K562 (cell line): ENCODE measurements around the gene DMD. TPM values are rescaled to one million over a fixed set of nuclear protein-coding genes. Genes with fewer than 3 reads are reported as not detected.

Experiments
- ATAC-seq: fragments of 200-7000 bp; cut with Tn5 transposase; 3 replicates; pipeline ENCODE4 v1.9.1; 2020; ENCODE audit warnings: moderate library complexity
- BruUV-seq: library from RNA; stranded (reverse); fragments of 400-500 nt; replicated peaks from 2 replicates; lab custom pipeline; 2021; lab: Mats Ljungman, UMichigan
- CTCF ChIA-PET: fragments of 300-600 bp; formaldehyde crosslinking; extraction: SDS; loops from one replicate; lab custom pipeline; 2021; ENCODE audit warnings: low intra/inter-chr PET ratio; lab: Yijun Ruan, JAX
- POLR2A ChIA-PET: fragments of 300-600, 350-650 bp; sonication (Branson Sonifier 250); formaldehyde crosslinking; extraction: SDS; loops from one replicate; lab custom pipeline; 2021; ENCODE audit warnings: antibody characterized with exemption, inconsistent platforms; lab: Yijun Ruan, JAX
- DNase-seq, 4 experiments: peaks; one replicate each; pipeline versions ENCODE4 v3.0.0 to v3.0.0-alpha.2; 2011 to 2018; ENCODE audit warnings: low spot score in 3 of 4, mixed read lengths in 3 of 4; ENCODE audit errors: extremely low read depth in 1 of 4
- FAIRE-seq: peaks from 2 replicates; lab custom pipeline; 2011; peaks lifted over from hg19 to GRCh38; lab: Jason Lieb, UNC
- H2AFZ ChIP-seq: 2 replicates; pipeline ENCODE4 v1.6.0; 2011; ENCODE audit warnings: low read depth, low read length, control low read depth, inconsistent platforms
- H3K27ac ChIP-seq: fragments of 200-600 bp; 3 replicates; pipeline ENCODE4 v1.8.0; 2011; ENCODE audit warnings: low read depth, mild to moderate bottlenecking, control low read depth, inconsistent platforms, low read length, moderate library complexity, mixed read lengths; ENCODE audit errors: extremely low read depth
- H3K27me3 ChIP-seq, 2 experiments: fragments of 300-600 bp in 1 of 2; 2 replicates in 1 of 2; 3 replicates in 1 of 2; pipeline versions ENCODE4 v1.6.0 to v1.8.0; 2011; ENCODE audit warnings: inconsistent platforms in 2 of 2, low read length in 2 of 2, mild to moderate bottlenecking in 1 of 2, mixed read lengths in 1 of 2, moderate library complexity in 1 of 2; ENCODE audit not compliant: control insufficient read depth in 2 of 2, insufficient read depth in 2 of 2
- H3K36me3 ChIP-seq: fragments of 300-600 bp; 3 replicates; pipeline ENCODE4 v1.8.0; 2011; ENCODE audit warnings: mild to moderate bottlenecking, low read length, inconsistent platforms; ENCODE audit not compliant: control insufficient read depth, insufficient read depth
- H3K4me1 ChIP-seq, 2 experiments: fragments of 200-600 bp in 1 of 2; replicated peaks in 1 of 2; 2 replicates in 1 of 2; 3 replicates in 1 of 2; pipeline versions ENCODE4 v1.5.1 to v1.8.0; 2011; ENCODE audit warnings: inconsistent platforms in 2 of 2, low read length in 2 of 2, mild to moderate bottlenecking in 1 of 2, mixed read lengths in 1 of 2, moderate library complexity in 1 of 2; ENCODE audit not compliant: control insufficient read depth in 2 of 2, insufficient read depth in 2 of 2
- H3K4me2 ChIP-seq: 2 replicates; pipeline ENCODE4 v1.6.1; 2011; ENCODE audit warnings: low read length, control low read depth, inconsistent platforms, mixed read lengths; ENCODE audit not compliant: insufficient read depth
- H3K4me3 ChIP-seq: fragments of 200-600 bp; sonication (generic), shearing (Covaris generic); 2 replicates; pipeline ENCODE4 v1.5.1; 2016; ENCODE audit warnings: control low read depth, inconsistent platforms
- H3K79me2 ChIP-seq: fragments of 200-600 bp; 3 replicates; pipeline ENCODE4 v1.8.0; 2011; ENCODE audit warnings: low read length, inconsistent platforms; ENCODE audit not compliant: control insufficient read depth, insufficient read depth
- H3K9ac ChIP-seq, 2 experiments: 2 replicates each; pipeline versions ENCODE4 v1.6.0 to v1.6.1; 2011; ENCODE audit warnings: low read depth in 2 of 2, low read length in 2 of 2, control low read depth in 1 of 2, inconsistent platforms in 1 of 2, mild to moderate bottlenecking in 1 of 2, mixed read lengths in 1 of 2; ENCODE audit not compliant: insufficient read depth in 1 of 2
- H3K9me1 ChIP-seq: one replicate; pipeline ENCODE4 v1.6.0; 2011; ENCODE audit warnings: inconsistent platforms, mild to moderate bottlenecking, low read length, moderate library complexity; ENCODE audit not compliant: control insufficient read depth, insufficient read depth
- H3K9me3 ChIP-seq: replicated peaks from 2 replicates; pipeline ENCODE4 v1.5.1; 2011; ENCODE audit warnings: low read depth, low read length, inconsistent platforms; ENCODE audit not compliant: control insufficient read depth, insufficient read depth
- H4K20me1 ChIP-seq: replicated peaks from 2 replicates; pipeline ENCODE4 v1.6.1; 2011; ENCODE audit warnings: low read length, inconsistent platforms, mixed read lengths; ENCODE audit not compliant: control insufficient read depth, insufficient read depth
- FOXP1 ChIP-seq: sonication (generic); formaldehyde crosslinking; IDR thresholded peaks from 2 replicates; pipeline ENCODE4 v1.8.0; 2022; ENCODE audit warnings: mild to moderate bottlenecking, missing genetic modification reagents
- HDAC8 ChIP-seq: fragments of 450-650 bp; IDR thresholded peaks from 2 replicates; pipeline ENCODE4 v1.6.1; 2016; ENCODE audit warnings: mild to moderate bottlenecking, missing genetic modification characterization, moderate library complexity, missing compliant biosample characterization
- IRF2 ChIP-seq: sonication (generic); formaldehyde crosslinking; IDR thresholded peaks from 2 replicates; pipeline ENCODE4 v1.8.1; 2022; ENCODE audit warnings: mild to moderate bottlenecking, missing genetic modification reagents
- NRF1 ChIP-seq, 2 experiments: fragments of 450-650 bp; IDR thresholded peaks in 1 of 2; conservative IDR thresholded peaks in 1 of 2; 2 replicates each; pipeline ENCODE4 v1.6.1; 2014; ENCODE audit warnings: mild to moderate bottlenecking in 2 of 2
- PML ChIP-seq: IDR thresholded peaks from 2 replicates; pipeline ENCODE4 v1.6.1; 2012; ENCODE audit warnings: low read length, inconsistent platforms
- ZNF24 ChIP-seq: fragments of 450-650 bp; IDR thresholded peaks from 2 replicates; pipeline ENCODE4 v1.6.1; 2016
- ZNF253 ChIP-seq: fragments of 250-450 bp; sonication (Bioruptor Pico); conservative IDR thresholded peaks from 2 replicates; pipeline ENCODE4 v1.6.1; 2021; ENCODE audit warnings: mild to moderate bottlenecking
- ZNF668 ChIP-seq: fragments of 250-450 bp; sonication (Bioruptor Pico); IDR thresholded peaks from 2 replicates; pipeline ENCODE4 v1.8.0; 2022; ENCODE audit warnings: mild to moderate bottlenecking, inconsistent platforms
- WGBS: fragments of 100-300 bp; shearing (Covaris generic); methylation state at CpG from one replicate; pipeline ENCODE4 v1.1.6; 2016; ENCODE audit warnings: low coverage, mixed read lengths; ENCODE audit not compliant: insufficient coverage; ENCODE audit errors: missing lambda C conversion rate; 5-methylcytosine and 5-hydroxymethylcytosine counted together
- in situ Hi-C: fragments of 300-500 bp; cut with MboI; formaldehyde crosslinking; loops from 4 replicates; pipeline ENCODE4 v1.15.0; 2018; ENCODE audit warnings: inconsistent platforms, mixed read lengths
- intact Hi-C: fragments of 100-400 bp; cut with micrococcal nuclease; formaldehyde crosslinking; loops from 2 replicates; pipeline ENCODE4 v1.14.2; 2022
- polyA plus RNA-seq, 8 experiments: library from polyadenylated mRNA; depleted of rRNA in 4 of 8; stranded (reverse) in 5 of 8; unstranded in 3 of 8; fragments of >200 nt; fragmentation: Nextera tagmentation in 2 of 8; fragmentation: Illumina TruSeq in 1 of 8; extraction: Ambion mirVana in 2 of 8; extraction: Trizol in 1 of 8; gene quantifications; 2 replicates each; pipeline versions ENCODE4 v1.2.1 to v1.2.3, GENCODE V29; 2011 to 2014; ENCODE audit warnings: inconsistent platforms in 1 of 8, missing spikeins in 1 of 8
- total RNA-seq, 7 experiments: library from RNA; depleted of rRNA in 6 of 7; stranded (reverse); fragments of >200 nt in 6 of 7; fragmentation: Illumina TruSeq in 2 of 7; extraction: Trizol in 2 of 7; gene quantifications; 2 replicates each; pipeline versions ENCODE4 v1.2.1 to v1.2.3, GENCODE V29; 2011 to 2021; ENCODE audit warnings: low replicate concordance in 1 of 7
- TF ChIP-seq, protein P1 (sequence below): sonication (generic); formaldehyde crosslinking; IDR thresholded peaks from 2 replicates; pipeline ENCODE4 v1.8.0; 2022; ENCODE audit warnings: missing genetic modification reagents, mild to moderate bottlenecking, borderline replicate concordance
- TF ChIP-seq, protein P2 (sequence below): sonication (generic); formaldehyde crosslinking; IDR thresholded peaks from 2 replicates; pipeline ENCODE4 v1.8.1; 2023; ENCODE audit warnings: mild to moderate bottlenecking, missing genetic modification reagents
- TF ChIP-seq, protein P3 (sequence below): fragments of 450-650 bp; IDR thresholded peaks from 2 replicates; pipeline ENCODE4 v1.6.1; 2016; ENCODE audit warnings: antibody characterized with exemption

DMD gene
- total and polyA plus RNA-seq, 9 of the 15 experiments (the other 6 are each of a cell fraction or from before 2014, with no cell fraction given), result 3.8 to 20.4 (median 11.4) TPM

DNA sequence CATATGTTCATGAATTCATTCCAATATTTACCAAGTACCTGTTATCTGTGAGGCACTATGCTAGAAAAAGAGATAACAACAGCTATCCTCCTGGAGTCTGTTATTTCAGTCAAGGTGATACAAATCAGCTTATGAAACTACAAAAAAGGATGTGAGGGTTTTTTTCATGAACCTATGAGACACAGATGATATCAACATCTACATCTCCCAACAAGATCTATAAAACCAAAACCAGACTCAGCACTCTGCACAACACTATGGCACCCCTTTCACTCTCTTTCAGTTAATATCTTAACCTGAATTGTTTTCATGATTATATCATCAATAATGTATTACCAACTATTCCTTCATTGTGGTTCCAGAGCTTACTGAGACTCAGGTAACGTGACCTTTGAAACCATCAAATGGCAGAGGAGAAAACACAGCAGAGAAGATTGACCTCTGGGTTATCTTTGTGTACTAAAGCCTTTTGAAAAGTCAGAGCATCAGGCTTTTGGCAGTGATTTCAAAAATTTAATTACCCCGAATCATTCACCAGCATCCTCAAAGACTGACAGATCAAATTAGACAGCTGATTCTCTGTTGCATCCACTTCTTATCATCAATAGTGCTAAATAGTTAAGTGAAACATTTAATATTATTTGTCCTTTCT lies 1894.9 kb downstream of the DMD start (continued):
- TF ChIP-seq, protein P1, sequence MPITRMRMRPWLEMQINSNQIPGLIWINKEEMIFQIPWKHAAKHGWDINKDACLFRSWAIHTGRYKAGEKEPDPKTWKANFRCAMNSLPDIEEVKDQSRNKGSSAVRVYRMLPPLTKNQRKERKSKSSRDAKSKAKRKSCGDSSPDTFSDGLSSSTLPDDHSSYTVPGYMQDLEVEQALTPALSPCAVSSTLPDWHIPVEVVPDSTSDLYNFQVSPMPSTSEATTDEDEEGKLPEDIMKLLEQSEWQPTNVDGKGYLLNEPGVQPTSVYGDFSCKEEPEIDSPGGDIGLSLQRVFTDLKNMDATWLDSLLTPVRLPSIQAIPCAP (CRISPR knock-in tag), result no peak
- TF ChIP-seq IRF2 (CRISPR knock-in tag) (no peak), HDAC8 (tag) (no peak)

DNA sequence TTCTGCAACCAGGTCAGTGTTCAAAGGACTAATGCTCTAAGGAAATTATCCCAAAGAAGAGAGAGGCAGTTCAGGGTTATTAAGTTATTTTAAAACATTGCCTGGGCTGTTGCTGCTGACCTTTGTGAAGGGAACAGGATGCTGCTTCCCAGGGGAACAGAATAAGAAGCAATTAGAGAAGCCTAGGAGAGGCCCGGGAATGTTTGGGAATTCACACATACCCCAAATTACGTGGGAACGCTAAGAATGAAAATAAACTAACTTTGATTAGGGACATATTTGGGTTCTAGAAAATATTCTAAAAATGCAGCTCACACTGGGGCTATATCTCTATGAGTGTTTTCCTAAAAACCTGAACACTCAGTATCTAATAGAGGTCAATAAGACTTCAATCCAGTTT lies 1896.4 kb downstream of the DMD start:
- no peak overlapping the region for H3K27ac ChIP-seq
- H3K79me2 ChIP-seq, result no peaks in the 10 kb centered on the region
- in situ Hi-C loops, result no loop called here
- POLR2A ChIA-PET, result no interaction called here
- no peak for TF ChIP-seq NRF1 (conservative IDR thresholded peaks at IDR 0.05 in 1 of 2, IDR thresholded peaks at IDR 0.05 in 1 of 2)
- TF ChIP-seq, protein P2, sequence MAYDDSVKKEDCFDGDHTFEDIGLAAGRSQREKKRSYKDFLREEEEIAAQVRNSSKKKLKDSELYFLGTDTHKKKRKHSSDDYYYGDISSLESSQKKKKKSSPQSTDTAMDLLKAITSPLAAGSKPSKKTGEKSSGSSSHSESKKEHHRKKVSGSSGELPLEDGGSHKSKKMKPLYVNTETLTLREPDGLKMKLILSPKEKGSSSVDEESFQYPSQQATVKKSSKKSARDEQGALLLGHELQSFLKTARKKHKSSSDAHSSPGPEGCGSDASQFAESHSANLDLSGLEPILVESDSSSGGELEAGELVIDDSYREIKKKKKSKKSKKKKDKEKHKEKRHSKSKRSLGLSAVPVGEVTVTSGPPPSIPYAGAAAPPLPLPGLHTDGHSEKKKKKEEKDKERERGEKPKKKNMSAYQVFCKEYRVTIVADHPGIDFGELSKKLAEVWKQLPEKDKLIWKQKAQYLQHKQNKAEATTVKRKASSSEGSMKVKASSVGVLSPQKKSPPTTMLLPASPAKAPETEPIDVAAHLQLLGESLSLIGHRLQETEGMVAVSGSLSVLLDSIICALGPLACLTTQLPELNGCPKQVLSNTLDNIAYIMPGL, result no peak
- TF ChIP-seq ZNF253 (CRISPR knock-in tag), result no peak
- TF ChIP-seq ZNF24, result no peak
- TF ChIP-seq PML, result no peak
- TF ChIP-seq, protein P3, sequence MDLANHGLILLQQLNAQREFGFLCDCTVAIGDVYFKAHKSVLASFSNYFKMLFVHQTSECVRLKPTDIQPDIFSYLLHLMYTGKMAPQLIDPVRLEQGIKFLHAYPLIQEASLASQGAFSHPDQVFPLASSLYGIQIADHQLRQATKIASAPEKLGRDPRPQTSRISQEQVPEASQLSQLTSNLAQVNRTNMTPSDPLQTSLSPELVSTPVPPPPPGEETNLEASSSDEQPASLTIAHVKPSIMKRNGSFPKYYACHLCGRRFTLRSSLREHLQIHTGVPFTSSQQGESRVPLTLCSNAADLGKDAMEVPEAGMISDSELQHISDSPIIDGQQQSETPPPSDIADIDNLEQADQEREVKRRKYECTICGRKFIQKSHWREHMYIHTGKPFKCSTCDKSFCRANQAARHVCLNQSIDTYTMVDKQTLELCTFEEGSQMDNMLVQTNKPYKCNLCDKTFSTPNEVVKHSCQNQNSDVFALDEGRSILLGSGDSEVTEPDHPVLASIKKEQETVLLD, result no peak
- no peak for TF ChIP-seq ZNF668 (CRISPR knock-in tag)
- TF ChIP-seq FOXP1 (CRISPR knock-in tag), result no peak
- TF ChIP-seq, all 486 proteins: peak for 0
- intact Hi-C loops, result no loop called here
- H3K4me1 ChIP-seq, result no peaks in the 10 kb centered on the region
- no peaks in the 10 kb centered on the region for H3K9me1 ChIP-seq
- H3K4me2 ChIP-seq, result no peak overlapping the region
- H3K9ac ChIP-seq, result no peak overlapping the region
- no peak overlapping the region for H2AFZ ChIP-seq
- DNase-seq (no peak), ATAC-seq (no peak), FAIRE-seq (no peak)
- H3K9me3 ChIP-seq, result no peaks in the 10 kb centered on the region
- no peaks in the 10 kb centered on the region for H4K20me1 ChIP-seq
- 29% methylated on average over 1 of the region's 3 CpGs for WGBS
- CTCF ChIA-PET, result no interaction called here
- BruUV-seq, result no TSS peak
- no peaks in the 10 kb centered on the region for H3K36me3 ChIP-seq
- H3K27me3 ChIP-seq, result no peaks in the 10 kb centered on the region
- H3K4me3 ChIP-seq, result no peak overlapping the region
